ENCODE measurements around the gene CH25H. TPM values are rescaled to one million over a fixed set of nuclear protein-coding genes. Genes with fewer than 3 reads are reported as not detected.

Gene CH25H
- total RNA-seq, 1 experiment from 2014 or later: 1.0 TPM

DNA sequence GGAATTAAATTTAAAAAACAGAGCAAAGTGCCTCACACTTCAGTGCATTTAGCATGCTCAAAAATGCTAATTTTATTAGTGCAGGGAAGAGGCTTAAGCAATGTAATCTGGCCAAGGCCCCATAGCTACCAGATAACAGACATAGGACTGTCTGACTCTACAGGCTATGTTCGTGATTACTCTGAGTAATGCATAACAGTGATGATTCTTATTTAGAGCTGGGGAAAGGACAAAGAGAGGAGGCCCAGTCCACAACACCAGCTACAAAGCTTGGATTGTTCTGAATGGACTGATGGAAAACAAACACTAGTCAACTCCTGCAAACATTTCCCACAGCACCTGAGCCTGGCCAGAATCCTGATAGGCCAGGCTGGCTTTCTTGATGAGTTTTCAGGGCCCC, 8.4 kb upstream of the CH25H start:
- H3K79me1 ChIP-seq (ENCODE audit: insufficient read depth, low read depth, low read length, poor library complexity, severe bottlenecking): no peaks in the 10 kb centered on the region
- H2BK20ac ChIP-seq (ENCODE audit: low read depth, low read length, poor library complexity, severe bottlenecking): no peak overlapping the region
- H3K56ac ChIP-seq (ENCODE audit: insufficient read length, low read depth, low read length): no peak overlapping the region
- no peaks in the 10 kb centered on the region for H3K27me3 ChIP-seq (ENCODE audit: insufficient read depth, low read length)
- H2AFZ ChIP-seq (ENCODE audit: low read length): no peak overlapping the region
- no peak overlapping the region for H3K4ac ChIP-seq (ENCODE audit: low read depth, low read length)
- H3K9me3 ChIP-seq (ENCODE audit: control insufficient read depth, low read depth, low read length): no peaks in the 10 kb centered on the region
- Mint-ChIP-seq H3K36me3 (ENCODE audit: insufficient read depth in 1 of 3, low read depth in 3 of 3) (peaks cover 0 to 2% (median 0%) of the 10 kb centered on the region in 3 experiments; a peak in 1 of 7 replicates), H3K4me3 (no peak overlapping the region), H3K27me3 (ENCODE audit: low read depth) (peaks cover 8% of the 10 kb centered on the region), H3K9me3 (no peaks in the 10 kb centered on the region), H3K27ac (0 out of 7 replicates have a peak overlapping the region, but pooled peaks of 1 of the 3 experiments have one; percentile 55), H3K4me1 (peaks cover under 1 to 7% of the 10 kb centered on the region in 2 experiments)
- WGBS (ENCODE audit: extremely low coverage, insufficient read length, low lambda C conversion rate): no CpG with 5 or more reads among the region's 1 CpG
- no peak overlapping the region for H3K18ac ChIP-seq (ENCODE audit: insufficient read length, low read depth, low read length)
- no peak overlapping the region for H4K8ac ChIP-seq (replicated peaks; ENCODE audit: insufficient read length, low read depth, low read length)
- no peak for DNase-seq
- no peak overlapping the region for H3K9ac ChIP-seq (ENCODE audit: extremely low read depth, insufficient read length, low read length)
- no peak overlapping the region for H3K14ac ChIP-seq (ENCODE audit: insufficient read depth, low read length)
- H3K23ac ChIP-seq (ENCODE audit: insufficient read length, low read depth, low read length): no peak overlapping the region
- no peak overlapping the region for H2BK15ac ChIP-seq (ENCODE audit: low read depth, low read length)
- no peak overlapping the region for H3T11ph ChIP-seq (ENCODE audit: low read length)
- no peak overlapping the region for H2BK5ac ChIP-seq (ENCODE audit: insufficient read length, low read length)
- no peak overlapping the region for H2AK5ac ChIP-seq (ENCODE audit: insufficient read length, low read length)
- no peak overlapping the region for H2BK12ac ChIP-seq (ENCODE audit: insufficient read length, low read depth, low read length)
- no peak overlapping the region for H3K4me2 ChIP-seq (ENCODE audit: insufficient read depth, insufficient read length, low read length)
- H3K79me2 ChIP-seq (ENCODE audit: insufficient read depth, low read length): no peaks in the 10 kb centered on the region
- H3K23me2 ChIP-seq (ENCODE audit: insufficient read length, low read depth, low read length, poor library complexity, severe bottlenecking): no peaks in the 10 kb centered on the region
- no peak overlapping the region for H3K27ac ChIP-seq (ENCODE audit: insufficient read length, low read depth, low read length)
- H3K4me1 ChIP-seq (ENCODE audit: insufficient read depth, low read length): no peaks in the 10 kb centered on the region
- H4K20me1 ChIP-seq (ENCODE audit: control insufficient read depth, insufficient read depth, insufficient read length): no peaks in the 10 kb centered on the region
- no peak overlapping the region for H4K91ac ChIP-seq (ENCODE audit: insufficient read length, low read depth, low read length)
- TF ChIP-seq, protein P1, sequence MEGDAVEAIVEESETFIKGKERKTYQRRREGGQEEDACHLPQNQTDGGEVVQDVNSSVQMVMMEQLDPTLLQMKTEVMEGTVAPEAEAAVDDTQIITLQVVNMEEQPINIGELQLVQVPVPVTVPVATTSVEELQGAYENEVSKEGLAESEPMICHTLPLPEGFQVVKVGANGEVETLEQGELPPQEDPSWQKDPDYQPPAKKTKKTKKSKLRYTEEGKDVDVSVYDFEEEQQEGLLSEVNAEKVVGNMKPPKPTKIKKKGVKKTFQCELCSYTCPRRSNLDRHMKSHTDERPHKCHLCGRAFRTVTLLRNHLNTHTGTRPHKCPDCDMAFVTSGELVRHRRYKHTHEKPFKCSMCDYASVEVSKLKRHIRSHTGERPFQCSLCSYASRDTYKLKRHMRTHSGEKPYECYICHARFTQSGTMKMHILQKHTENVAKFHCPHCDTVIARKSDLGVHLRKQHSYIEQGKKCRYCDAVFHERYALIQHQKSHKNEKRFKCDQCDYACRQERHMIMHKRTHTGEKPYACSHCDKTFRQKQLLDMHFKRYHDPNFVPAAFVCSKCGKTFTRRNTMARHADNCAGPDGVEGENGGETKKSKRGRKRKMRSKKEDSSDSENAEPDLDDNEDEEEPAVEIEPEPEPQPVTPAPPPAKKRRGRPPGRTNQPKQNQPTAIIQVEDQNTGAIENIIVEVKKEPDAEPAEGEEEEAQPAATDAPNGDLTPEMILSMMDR (conservative IDR thresholded peaks at IDR 0.05): no peak
- no peak overlapping the region for H2BK120ac ChIP-seq (ENCODE audit: low read depth, low read length, poor library complexity, severe bottlenecking)
- no peak overlapping the region for H4K5ac ChIP-seq (ENCODE audit: insufficient read length, low read depth, low read length)

Data from H9 (cell line).